ENCODE results near the gene LRRC4. TPM values are rescaled to one million over a fixed set of nuclear protein-coding genes. Genes with fewer than 3 reads are reported as not detected.

Gene LRRC4
- total RNA-seq, 6 donors from 2014 or later = 3.9 to 23.3 (median 11.1) TPM

DNA sequence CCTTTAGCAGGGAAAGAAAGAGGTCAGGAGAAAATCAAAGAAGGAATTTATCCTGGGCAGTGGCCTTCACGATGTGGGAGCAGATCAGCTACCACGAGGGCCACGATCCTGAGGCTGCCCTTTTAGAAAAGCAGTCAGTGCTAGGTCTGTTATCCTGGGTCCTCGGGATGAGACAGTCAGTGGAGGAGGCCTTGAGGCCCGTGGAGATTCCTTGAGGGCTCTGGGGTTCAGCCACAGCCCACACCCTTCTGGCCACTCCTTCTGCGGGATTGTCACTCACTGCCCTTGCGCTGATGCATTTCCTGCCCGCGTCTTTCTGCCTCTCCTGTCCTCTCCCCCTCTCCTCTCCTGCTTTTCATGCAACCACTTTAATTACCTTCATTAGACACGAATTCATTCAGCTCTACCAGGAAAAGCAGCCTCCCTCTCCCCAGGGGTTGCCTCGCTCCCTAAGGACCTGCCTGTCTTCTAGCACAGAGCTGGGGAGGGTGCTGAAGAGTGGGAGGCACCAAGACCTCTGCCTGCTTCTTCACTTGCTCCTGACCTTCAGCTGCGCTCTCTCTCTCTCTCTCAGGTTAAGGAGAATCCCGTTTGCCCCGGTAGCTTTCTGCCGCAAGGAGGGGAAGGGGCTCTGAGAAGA, 42.6 kb upstream of the LRRC4 start:
- no peak for TF ChIP-seq POLR2AphosphoS5 (IDR thresholded peaks at IDR 0.05)
- H3K4me1 ChIP-seq = peaks cover 0 to 32% (median 16%) of the 10 kb centered on the region in 4 donors
- H3K36me3 ChIP-seq = peaks cover 0 to 40% (median 29%) of the 10 kb centered on the region in 4 donors
- H3K4me3 ChIP-seq = no peak overlapping the region
- WGBS, 2 donors = 86 to 91% methylated on average over 13 to 15 of the region's 15 CpGs
- no peaks in the 10 kb centered on the region for H3K9me3 ChIP-seq
- no peak overlapping the region for H3K27ac ChIP-seq
- ATAC-seq (ENCODE audit: low FRiP score in 2 of 2) = no peak
- no peak for DNase-seq
- no peaks in the 10 kb centered on the region for H3K27me3 ChIP-seq

DNA sequence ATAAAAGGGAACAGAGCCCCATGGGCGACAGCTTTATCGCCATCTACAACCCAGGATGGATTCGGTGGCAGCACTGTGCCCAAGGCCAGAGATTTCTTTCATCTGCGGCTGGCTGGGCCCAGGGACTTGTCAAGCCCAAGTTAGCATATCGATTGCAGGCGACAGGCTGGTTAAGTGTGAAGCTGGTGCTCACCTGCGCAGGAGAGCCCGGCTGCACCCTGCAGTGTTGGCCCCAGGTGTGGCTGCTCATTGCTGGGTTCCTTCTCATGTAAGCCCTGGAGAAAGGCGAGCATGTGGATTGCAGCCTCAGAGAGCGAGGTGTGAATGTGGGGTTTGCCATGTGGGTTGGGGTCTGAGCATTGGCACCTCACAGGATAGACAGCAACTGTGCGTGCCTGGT, 40.6 kb upstream of the LRRC4 start:
- Histone ChIP-seq H3K36me3 (peaks cover 0 to 22% (median 16%) of the 10 kb centered on the region in 4 donors), H3K4me1 (peaks cover 0 to 30% (median 13%) of the 10 kb centered on the region in 4 donors), H3K27me3 (no peaks in the 10 kb centered on the region), H3K4me3 (no peak overlapping the region), H3K9me3 (no peaks in the 10 kb centered on the region), H3K27ac (no peak overlapping the region)
- 79 to 92% methylated on average over 11 of the region's 11 CpGs for WGBS, 2 donors
- DNase-seq = no peak
- no peak for TF ChIP-seq POLR2A (IDR thresholded peaks at IDR 0.05)
- no peak for TF ChIP-seq EP300 (IDR thresholded peaks at IDR 0.05)
- no peak for TF ChIP-seq POLR2AphosphoS5 (IDR thresholded peaks at IDR 0.05)
- TF ChIP-seq, protein P1, sequence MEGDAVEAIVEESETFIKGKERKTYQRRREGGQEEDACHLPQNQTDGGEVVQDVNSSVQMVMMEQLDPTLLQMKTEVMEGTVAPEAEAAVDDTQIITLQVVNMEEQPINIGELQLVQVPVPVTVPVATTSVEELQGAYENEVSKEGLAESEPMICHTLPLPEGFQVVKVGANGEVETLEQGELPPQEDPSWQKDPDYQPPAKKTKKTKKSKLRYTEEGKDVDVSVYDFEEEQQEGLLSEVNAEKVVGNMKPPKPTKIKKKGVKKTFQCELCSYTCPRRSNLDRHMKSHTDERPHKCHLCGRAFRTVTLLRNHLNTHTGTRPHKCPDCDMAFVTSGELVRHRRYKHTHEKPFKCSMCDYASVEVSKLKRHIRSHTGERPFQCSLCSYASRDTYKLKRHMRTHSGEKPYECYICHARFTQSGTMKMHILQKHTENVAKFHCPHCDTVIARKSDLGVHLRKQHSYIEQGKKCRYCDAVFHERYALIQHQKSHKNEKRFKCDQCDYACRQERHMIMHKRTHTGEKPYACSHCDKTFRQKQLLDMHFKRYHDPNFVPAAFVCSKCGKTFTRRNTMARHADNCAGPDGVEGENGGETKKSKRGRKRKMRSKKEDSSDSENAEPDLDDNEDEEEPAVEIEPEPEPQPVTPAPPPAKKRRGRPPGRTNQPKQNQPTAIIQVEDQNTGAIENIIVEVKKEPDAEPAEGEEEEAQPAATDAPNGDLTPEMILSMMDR (IDR thresholded peaks at IDR 0.05) = no peak
- ATAC-seq (ENCODE audit: low FRiP score in 2 of 2) = no peak

GRCh38 chr7:128071376-128071775, 40.1 kb upstream of the LRRC4 start:
- no peak for ATAC-seq (ENCODE audit: low FRiP score in 2 of 2)
- 83 to 89% methylated on average over 6 of the region's 6 CpGs for WGBS, 2 donors

GRCh38 chr7:128069373-128070364, 38.4 kb upstream of the LRRC4 start:
- Histone ChIP-seq H3K4me1 (peaks cover 0 to 10% (median 3%) of the 10 kb centered on the region in 4 donors), H3K4me3 (no peak overlapping the region), H3K27me3 (no peaks in the 10 kb centered on the region), H3K9me3 (no peaks in the 10 kb centered on the region), H3K36me3 (peaks cover 0 to 7% (median 6%) of the 10 kb centered on the region in 4 donors), H3K27ac (peak overlapping the region in 1 of 4 donors; percentile 2)
- WGBS, 2 donors = 74 to 77% methylated on average over 7 to 8 of the region's 8 CpGs
- TF ChIP-seq, protein P1 (IDR thresholded peaks at IDR 0.05) = no peak
- TF ChIP-seq POLR2AphosphoS5 (IDR thresholded peaks at IDR 0.05) (no peak), EP300 (IDR thresholded peaks at IDR 0.05) (no peak), POLR2A (IDR thresholded peaks at IDR 0.05) (no peak)
- ATAC-seq (ENCODE audit: low FRiP score in 2 of 2) (no peak), DNase-seq (peak in 1 of 2 donors; percentile 42)

More at GRCh38 chr7:128071376-128071775, 40.1 kb upstream of the LRRC4 start:
- H3K9me3 ChIP-seq = no peaks in the 10 kb centered on the region
- H3K4me1 ChIP-seq = peaks cover 0 to 25% (median 9%) of the 10 kb centered on the region in 4 donors
- TF ChIP-seq POLR2A (IDR thresholded peaks at IDR 0.05) = no peak
- TF ChIP-seq EP300 (IDR thresholded peaks at IDR 0.05) = no peak
- TF ChIP-seq POLR2AphosphoS5 (IDR thresholded peaks at IDR 0.05) = no peak
- TF ChIP-seq, protein P1 (IDR thresholded peaks at IDR 0.05) = no peak
- peaks cover 0 to 20% (median 18%) of the 10 kb centered on the region in 4 donors for H3K36me3 ChIP-seq
- no peak overlapping the region for H3K4me3 ChIP-seq
- no peak overlapping the region for H3K27ac ChIP-seq
- H3K27me3 ChIP-seq = no peaks in the 10 kb centered on the region
- no peak for DNase-seq

- no peak for ATAC-seq (ENCODE audit: low FRiP score in 2 of 2)
- 85 to 92% methylated on average over 4 to 8 of the region's 8 CpGs for WGBS, 2 donors
- Histone ChIP-seq H3K27ac (no peak overlapping the region), H3K9me3 (no peaks in the 10 kb centered on the region), H3K27me3 (no peaks in the 10 kb centered on the region), H3K36me3 (peaks cover 0 to 4% (median 1%) of the 10 kb centered on the region in 4 donors), H3K4me1 (peaks cover 0 to 10% (median 3%) of the 10 kb centered on the region in 4 donors), H3K4me3 (no peak overlapping the region)
- DNase-seq = no peak
- TF ChIP-seq POLR2AphosphoS5 (IDR thresholded peaks at IDR 0.05) = no peak
- TF ChIP-seq POLR2A (IDR thresholded peaks at IDR 0.05) = no peak
Observed at GRCh38 chr7:128068785-128069184, 37.5 kb upstream of the LRRC4 start.

Data from upper lobe of left lung (tissue), 6 donors.